T-helper 1 cell treated with Interleukin-12 subunit alpha and Interleukin-12 subunit beta and Interleukin-4 antibody, amounts not matched to agents 30 ng/mL and 1 ng/mL, for 36 hours (primary cell): ENCODE data around the gene PKM. TPM values are rescaled to one million over a fixed set of nuclear protein-coding genes. Genes with fewer than 3 reads are reported as not detected.

Experiments used
- intact Hi-C: fragments of 100-400 bp; cut with micrococcal nuclease; formaldehyde crosslinking; loops from one replicate; pipeline ENCODE4 v1.15.1; 2024
- total RNA-seq: library from RNA; stranded (reverse); gene quantifications from 2 replicates; pipeline ENCODE4 v1.2.3, GENCODE V29; 2022

The PKM gene
- total RNA-seq, 1 donor from 2014 or later: 1,563 TPM

DNA sequence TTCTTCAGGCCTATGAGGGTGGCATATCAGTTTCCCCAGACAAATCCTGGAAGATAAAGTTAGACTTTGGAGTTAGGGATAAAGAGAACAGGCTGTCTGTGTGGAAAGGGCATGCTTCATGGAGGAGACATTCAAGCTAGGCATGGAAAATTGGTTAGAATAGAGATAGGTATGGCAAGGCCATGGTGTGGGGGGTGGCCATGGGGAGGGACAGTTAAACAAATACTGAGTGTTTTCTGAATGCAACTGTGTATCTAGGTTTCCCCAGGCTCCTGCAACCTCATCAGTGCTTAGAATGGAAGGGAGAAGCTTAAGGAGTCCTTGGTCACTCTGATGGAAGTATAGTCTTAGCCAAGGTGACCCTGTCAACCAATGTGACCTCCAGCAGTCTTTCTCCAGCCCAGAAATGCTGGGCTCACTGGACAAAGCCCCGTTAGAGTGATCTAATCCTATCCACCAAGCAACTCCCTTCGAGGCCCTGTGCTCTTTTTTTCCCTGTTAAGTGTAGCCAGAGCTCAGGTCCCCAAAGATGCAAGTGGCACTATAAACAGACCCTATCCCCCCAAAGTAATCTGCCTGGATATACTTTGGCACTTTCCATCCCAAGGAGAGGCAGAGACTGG lies 5.5 kb upstream of the PKM start:
- intact Hi-C loops: loop anchor here (1.0 kb wide), 2 partner anchors 10 to 36 kb away; partner anchors contain the start of gene PARP6

DNA sequence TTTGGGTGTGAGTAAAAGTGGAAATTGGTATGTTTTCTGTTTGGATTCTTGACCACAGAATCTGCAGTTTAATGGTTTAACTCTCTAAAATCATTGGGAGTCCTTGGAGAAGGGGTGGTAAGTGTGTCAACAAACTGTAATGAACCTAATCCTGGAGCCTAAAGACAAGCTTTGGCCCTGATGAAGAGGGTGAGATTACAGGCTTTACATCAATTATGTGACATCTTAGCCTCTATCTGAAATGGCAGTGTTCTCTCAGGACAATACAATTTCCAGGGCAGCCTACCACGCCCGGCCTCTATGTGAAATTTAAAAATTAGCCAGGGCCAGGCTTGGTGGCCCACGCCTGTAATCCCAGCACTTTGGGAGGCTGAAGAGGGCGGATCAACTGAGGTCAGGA lies 4.3 kb upstream of the PKM start:
- intact Hi-C loops: no loop called here

DNA sequence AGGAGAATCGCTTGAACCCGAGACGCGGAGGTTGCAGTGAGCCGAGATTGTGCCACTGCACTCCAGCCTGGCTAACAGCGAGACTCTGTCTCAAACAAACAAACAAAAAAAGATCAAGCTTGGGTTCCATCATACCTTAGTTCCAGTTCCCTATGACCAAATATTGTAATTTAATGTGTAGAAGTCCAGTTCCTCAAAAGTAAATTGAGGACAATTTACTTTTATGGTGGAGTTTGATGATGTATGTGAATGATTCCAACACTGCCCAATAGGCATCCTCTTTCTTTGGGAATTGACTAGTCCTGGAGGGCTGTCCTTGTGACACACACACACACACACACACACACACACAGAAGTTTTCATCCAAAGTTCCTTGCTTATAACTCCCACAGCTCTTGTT lies 2.8 kb upstream of the PKM start:
- intact Hi-C loops: loop anchor here (5.0 kb wide), 1 partner anchor 819 kb away; the partner anchor contains the start of gene NEO1

DNA sequence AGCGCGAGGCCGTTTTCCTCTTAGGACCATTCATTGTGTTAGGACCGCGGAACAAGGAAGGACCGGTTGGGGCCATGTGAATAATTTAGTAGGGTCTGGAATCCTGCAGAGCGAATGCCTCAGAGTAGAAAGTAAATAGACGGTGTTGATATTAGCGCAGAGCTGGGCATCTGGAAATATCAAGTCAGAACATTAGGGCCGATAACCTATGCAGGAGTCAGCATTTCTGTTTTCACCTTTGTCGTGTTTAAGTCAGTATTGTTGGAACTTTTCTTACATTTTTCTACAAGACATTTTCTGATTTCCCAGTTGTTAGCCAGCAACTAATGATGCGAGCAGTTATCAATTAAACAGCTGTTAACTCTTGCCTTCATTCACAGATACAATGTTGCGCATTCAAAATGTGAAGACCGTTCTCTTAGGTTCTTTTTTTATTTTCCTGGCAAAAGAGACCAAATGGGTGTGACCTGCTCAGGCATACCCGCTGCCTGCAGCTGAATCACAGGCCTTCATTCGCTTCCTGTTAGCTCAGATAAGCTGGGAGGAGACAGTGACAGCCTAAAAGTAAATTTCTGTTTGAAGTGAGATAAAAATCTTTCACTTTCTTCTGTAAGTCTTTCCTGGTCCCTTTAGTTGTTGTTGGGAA lies 966 bp upstream of the PKM start:
- intact Hi-C loops: loop anchor here (1.0 to 5.0 kb wide), 5 partner anchors 40 to 1404 kb away; partner anchors contain the start of genes MYO9A, NEO1, PARP6 and SENP8

DNA sequence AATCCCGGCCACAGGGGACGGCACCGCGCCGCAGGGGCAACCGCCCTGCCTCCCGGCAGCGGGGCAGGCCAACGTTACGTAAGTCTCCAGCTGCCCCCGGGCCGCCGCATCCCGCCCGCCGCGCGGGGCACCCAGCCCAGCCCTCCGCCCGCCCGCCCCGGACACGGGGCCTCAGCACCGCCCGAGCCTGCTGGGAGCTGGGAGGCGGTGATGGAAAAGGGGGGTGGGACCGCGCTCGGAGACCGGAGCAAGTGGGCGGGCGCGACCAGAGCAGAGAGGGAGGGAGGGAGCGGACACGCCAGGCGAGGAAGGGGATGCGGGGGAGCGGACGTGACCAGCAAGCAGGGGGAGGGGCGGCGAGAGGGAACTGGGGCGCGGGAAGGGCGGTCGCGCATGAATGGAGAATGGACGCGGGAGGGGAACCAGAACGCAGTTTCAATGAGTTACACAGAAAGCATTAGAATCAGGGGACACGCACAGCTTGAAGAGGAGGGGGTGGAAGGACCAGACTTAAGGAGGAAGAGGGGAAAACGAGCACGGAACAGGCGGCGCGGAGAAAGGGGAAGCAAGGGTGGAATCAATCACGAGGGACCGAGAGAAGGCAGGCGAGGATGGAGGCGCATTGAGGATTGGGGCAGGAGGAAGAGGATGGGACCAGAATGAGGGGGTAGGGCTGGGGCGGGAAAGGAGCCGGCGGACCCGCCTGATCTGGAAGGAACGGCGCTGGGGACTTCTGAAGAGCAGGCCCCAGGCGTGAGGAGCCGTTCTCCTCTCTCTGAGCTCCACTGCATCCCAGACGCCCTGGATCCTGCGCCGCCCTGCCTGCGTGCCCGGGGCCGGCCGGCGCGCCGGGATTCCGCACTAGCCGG lies 559 bp downstream of the PKM start:
- intact Hi-C loops: loop anchor here (1.0 to 5.0 kb wide), 4 partner anchors 42 to 1406 kb away; partner anchors contain the start of genes NEO1 and PARP6

DNA sequence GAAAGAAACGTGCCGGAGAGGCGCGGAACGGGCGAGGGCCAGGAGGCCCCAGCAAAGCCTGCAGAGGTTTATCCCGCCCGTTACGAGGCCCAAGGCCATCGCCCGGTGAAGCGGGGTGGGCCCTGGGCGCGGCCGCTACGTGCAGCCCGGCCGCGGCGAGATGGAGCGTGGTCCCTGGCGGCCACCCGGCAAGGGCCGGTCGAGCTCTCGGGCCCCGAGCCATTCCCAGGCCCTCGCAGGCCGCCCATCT lies 1.1 kb downstream of the PKM start:
- intact Hi-C loops: loop anchor here (2.0 to 5.0 kb wide), 3 partner anchors 457 to 1738 kb away; partner anchors contain the start of genes BBS4, HIGD2B and NEO1

DNA sequence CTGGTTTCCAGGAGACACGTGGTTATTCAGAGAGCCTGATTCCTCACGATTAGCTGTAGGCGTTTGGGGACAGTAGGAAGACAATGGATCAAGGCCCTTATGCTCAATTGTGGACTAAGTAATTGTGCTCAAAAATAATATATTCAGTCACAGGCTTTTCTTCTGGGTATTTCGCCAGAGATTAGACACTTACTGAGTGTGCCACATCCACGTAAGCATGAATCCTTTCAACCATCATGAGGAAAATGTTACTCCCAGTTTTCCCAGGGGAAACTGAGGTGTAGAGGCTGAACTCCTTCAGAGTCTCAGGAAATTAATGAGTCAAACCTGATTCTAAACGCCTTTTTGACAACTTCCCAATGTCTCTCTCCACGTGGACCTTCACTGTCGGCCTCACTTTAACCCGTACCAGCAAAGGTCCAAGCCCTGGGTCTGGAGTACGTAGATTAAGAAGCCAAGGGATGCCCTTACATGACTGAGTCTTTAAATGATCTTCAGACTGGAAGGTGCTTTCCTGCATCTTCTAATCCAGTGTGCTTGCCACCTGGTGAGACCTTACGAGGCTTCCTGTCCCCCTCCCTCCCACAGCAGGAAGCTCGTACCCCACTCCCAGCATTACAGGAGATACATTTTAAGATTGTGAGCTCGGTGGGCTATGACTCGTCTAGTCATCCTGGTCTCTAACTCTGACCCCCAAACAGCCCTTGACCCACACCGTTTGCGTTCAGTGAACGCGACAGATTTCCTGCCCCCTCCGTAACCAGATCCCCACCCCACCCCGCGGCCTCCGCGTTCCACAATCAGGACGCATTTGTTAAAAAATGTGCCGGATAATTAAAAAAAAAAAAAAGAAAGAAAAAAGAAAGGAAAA lies 1.7 kb downstream of the PKM start:
- intact Hi-C loops: loop anchor here (2.0 to 5.0 kb wide), 2 partner anchors 457 to 1737 kb away; partner anchors contain the start of genes BBS4 and HIGD2B

DNA sequence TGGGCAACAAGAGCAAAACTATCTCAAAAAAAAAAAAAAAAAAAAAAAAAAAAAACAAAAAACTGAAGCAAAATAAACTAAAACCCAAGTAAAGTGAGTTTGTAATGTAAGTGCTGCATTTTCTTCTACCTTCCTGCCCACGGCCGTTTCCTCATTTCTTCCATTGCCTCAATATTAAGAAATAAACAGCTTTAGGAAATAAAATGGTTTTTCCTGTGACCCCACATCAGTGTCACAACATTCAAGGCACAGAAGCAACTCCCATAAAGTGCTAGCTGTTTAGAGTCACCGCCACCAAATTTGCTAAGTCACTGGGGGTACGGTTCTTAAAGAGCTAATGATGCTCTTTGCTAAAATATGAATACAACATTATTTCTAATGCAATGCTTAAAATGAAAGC lies 3.3 kb downstream of the PKM start:
- intact Hi-C loops: loop anchor here (1.0 to 5.0 kb wide), 5 partner anchors 109 to 1735 kb away; partner anchors contain the start of genes ADPGK, BBS4, HIGD2B and MYO9A

DNA sequence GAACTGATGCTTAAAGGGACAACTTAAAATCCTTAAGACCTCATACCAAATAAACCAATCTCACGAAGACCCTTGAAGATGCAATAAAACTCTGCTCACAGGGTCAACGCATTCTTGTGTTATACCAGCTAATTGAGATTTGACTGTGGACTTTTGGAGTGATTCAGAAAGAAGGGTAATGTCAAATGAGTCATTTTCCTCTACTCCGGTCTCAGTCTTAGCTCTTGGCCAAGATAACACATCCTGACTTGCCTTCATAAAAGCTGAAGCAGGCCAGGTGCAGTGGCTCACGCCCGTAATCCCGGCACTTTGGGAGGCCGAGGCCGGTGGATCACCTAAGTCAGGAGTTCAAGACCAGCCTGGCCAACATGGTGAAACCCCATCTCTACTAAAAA lies 3.8 kb downstream of the PKM start:
- intact Hi-C loops: loop anchor here (2.0 to 5.0 kb wide), 3 partner anchors 148 to 1735 kb away; partner anchors contain the start of gene ADPGK

DNA sequence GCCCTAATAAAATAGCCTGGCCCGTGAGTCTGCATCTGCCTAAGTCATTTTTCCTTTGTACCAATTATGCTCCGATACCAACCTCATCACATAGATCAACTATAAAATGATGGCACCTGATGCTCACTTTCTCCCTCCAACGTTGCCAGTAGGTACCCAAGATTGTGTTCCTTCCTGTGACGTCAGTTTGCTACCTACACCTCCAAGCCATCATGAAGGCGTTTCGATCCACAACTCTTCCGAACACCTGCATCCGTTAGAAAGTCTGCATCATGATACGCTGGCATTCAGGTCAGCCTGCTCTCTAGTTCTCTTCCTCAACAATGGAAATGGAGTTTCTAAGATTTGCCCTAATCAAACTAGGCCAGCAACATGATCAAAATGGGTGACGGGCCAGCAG lies 7.7 kb downstream of the PKM start:
- intact Hi-C loops: no loop called here

DNA sequence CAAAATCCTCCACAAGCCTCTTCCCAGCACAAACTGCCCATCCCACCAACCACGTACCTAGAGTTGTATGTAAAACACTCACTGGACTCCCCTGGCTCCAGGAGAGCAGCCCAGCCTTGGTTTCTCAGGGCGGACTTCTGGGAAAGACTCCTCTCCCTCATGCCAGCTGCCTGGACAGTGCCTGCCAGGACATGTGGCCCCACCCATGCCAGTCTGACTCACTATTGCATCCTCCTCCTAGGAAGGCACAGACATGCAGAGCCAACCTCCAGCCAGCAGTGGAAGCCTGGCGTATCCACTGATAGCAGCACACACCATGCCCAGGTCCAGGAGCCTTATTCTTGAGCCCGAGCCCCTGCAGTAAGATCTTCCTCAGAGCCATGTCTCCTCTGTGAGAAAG lies 8.6 kb downstream of the PKM start:
- intact Hi-C loops: no loop called here

DNA sequence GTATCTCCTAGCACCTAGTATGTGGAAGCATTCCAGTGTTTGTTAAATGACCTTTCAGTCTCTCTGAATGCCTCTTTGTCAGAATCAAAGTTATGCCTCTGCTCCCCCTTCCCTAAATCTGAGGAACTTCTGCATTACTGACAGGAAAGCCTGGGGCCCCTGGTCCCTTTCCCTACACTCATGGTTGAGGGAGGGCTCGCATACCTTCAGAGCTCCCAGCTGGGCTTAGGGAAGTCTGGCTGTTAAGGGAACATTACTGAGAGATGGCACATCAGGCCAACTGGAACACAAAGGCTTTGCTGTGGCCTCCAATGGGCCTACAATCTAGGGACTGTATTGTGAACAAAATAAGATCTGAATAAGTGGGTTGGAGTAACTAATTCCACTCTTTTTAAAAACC lies 10.3 kb downstream of the PKM start:
- intact Hi-C loops: no loop called here

DNA sequence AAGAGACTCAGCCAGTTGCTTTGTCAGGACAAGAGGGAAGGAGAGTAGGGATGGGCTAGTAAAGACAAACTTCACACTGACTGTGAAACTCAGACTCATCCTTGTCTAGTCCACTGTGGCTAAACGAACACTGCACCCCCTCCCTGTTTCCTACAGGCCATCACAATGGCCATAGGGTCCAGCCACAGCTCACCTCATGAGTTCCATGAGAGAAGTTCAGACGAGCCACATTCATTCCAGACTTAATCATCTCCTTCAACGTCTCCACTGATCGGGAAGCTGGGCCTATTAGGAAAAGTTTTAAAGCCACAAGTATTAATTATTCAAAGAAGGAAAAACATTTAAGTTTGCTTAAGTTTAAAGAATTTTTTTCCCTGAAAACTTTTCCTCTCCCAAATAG lies 13.8 kb downstream of the PKM start:
- intact Hi-C loops: no loop called here

DNA sequence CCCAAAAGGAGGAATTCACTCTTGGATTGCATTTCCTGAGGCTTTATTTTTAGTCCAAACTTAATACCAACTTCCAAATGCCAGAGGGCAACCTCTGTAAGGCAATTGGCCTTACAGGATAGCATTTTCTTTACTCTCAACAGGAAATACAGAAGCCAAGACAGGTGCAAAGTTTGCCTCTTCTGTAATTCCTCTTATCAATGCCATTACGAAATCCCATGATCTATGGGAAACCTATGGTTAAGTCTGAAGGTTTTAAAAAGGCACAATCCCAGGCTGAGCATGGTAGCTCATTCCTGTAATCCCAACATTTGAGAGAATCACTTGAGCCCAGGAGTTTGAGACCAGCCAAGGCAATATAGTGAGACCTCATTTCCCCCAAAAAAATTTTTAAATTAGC lies 14.9 kb downstream of the PKM start:
- intact Hi-C loops: no loop called here

DNA sequence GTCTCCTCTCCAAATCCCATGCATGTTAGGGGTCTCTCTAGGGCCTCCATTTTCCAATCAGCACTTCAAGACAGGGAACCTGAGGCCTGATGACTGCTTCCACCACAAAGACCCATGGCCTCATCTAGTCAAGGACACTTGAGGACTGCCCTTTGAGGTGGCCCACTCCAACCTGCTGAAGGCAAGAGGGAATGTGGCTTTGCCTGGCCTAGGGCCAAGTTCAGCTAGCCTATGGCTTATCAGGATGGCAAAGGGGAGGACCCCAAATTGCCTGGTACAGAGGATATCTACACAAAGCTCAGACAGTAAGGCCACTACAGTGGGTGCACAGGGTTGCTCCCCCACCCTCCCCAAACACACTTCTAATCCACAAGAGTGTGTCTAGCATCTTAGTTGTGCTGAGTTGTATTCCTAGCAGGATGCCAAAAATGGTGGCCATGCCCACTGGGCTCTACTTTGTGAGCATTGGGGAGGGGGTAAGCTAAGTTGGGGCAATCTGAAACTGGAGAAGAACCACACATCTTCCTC lies 23.4 kb downstream of the PKM start:
- intact Hi-C loops: no loop called here

DNA sequence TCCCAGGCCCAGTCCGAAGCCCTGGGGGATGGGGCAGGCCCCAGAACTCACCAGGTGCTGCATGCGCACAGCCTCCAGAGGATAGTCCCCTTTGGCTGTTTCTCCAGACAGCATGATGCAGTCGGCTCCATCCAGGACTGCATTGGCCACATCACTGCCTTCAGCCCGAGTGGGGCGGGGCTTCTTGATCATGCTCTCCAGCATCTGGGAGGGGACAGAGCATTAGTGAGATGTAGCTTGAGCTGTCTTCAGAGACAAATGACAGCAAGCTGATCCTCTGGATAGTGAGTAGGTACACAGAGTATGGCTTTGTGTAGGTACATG lies 24.4 kb downstream of the PKM start:
- intact Hi-C loops: no loop called here

DNA sequence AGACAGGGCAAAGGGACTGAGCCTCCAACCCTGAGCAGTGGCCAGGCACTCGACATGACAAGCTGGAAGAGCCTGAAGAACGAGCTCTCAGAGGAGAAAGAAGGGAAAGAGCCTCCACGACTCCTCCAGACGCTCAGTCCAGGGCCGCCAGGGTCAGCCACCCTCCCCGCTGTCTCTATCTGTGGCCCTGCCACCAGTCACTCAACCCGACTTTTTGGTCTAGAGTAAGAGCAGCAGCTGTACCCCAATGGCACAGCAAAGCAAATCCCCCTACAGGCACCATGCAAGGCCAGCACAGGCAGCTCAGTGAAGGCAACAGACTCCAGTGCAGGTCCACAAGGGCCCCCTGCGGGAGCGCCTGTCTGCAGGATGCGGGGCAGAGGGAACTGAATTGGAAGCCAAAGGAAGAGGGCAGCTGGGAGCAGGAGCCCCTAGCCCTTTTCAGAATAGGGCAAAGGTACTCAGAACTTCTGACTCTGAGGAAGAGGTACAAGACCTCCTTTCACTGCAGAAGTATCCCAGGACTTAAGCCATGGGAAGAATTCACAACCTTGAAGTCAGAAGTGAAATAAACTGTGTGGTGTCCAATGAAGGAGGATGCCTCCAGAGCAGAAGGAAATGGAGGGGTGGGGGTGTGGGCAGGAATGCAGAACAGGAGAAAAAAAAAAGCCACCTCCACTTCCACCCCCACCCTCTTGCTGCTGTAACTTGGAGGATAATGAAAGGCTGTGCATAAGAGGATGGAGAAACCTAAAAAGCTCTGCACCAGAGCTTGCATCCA lies 24.9 kb downstream of the PKM start:
- intact Hi-C loops: no loop called here

DNA sequence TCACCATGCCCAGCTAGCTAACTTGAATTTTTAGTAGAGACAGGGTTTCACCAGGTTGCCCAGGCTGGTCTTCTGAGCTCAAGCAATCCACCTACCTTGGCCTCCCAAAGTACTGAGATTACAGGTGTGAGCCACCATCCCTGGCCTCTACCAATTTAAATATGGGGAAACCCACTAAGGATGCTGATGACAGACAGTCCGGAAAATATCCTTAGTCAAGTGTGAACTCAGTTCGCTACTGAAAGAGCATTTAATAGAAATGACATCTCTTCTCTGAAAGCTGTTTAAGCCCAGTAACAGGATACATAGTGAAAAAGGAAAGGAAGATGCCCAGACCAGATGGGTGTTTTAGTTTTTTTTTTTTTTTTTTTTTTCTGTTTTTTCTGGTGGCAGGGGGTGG lies 25.7 kb downstream of the PKM start:
- intact Hi-C loops: no loop called here

DNA sequence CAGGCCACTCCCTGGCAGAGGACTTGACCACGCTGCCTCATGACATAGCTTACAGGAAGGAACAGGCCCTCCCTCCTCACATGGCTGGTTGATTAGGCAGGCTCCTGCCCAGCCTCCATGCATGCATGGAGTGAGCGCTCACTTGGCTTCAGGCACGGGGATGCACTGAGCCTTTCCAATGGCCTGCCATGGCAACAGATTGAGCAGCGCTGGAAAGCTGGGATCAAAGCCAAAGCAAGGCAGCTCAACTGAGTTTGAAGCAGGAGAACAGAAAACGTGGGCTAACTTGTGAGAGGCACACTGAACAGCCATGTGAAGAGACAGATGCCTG lies 27.5 kb downstream of the PKM start:
- intact Hi-C loops: no loop called here

DNA sequence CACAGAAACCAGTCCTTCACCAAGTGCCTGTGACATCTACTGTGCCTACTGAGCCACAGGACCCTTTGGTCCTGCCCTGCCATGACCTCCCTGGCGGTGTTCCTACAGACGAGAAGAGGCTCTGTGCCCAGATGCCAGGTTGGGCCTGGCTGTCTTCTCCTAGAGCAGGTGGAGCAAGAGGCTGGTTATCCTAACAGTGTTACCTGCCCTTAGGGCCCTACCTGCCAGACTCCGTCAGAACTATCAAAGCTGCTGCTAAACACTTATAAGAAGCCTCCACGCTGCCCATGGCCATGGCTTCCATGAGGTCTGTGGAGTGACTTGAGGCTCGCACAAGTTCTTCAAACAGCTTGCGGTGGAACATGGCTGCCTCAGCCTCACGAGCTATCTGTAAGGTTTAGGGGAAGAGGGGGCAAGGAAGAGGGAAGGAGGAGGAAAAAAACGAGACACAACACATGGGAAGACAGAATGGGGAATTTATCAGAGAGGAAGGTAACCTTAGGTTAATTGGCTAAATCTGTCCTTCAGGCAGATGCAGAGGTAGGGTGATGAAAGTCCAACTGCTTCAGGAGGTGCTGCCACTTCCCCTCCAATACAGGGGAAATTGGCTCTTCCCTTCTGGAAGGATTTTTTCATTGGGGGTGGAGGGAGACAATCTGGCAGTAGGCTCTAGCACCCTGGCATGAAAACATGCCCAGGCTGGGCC lies 28.0 kb downstream of the PKM start:
- intact Hi-C loops: no loop called here
